ENCODE measurements around the gene KRTAP5-1.
"Not testable (repeated sequence)": the region's sequence is repeated elsewhere in the genome, so short reads cannot be mapped to it uniquely, and the experiment has no call there.

Gene KRTAP5-1

DNA sequence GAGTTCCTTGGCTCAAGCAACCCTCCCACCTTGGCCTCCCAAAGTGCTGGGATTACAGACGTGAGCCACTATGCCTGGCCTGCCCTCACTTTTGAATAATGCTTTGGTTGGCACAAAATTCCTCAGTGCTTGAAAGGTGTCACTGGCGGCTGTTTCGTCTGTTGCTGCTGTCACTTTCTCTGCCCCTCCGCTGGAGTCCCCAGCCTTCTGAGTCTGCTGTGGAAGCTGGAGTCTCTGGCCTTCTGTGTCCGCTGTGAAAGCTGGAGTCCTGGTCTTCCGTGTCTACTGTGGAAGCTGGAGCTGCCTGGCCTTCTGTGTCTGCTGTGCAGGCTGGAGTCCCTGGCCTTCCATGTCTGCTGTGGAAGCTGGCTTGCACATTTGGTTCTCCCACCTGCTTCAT, 4.9 kb upstream of the KRTAP5-1 start:
- Mint-ChIP-seq H3K4me3 (no peak overlapping the region), H3K27ac (no peak overlapping the region), H3K4me1 (ENCODE audit: low read depth) (peaks cover 12% of the 10 kb centered on the region), H3K27me3 (peaks cover 14% of the 10 kb centered on the region), H3K9me3 (peaks cover 4% of the 10 kb centered on the region), H3K36me3 (ENCODE audit: low read depth) (no peaks in the 10 kb centered on the region)

DNA sequence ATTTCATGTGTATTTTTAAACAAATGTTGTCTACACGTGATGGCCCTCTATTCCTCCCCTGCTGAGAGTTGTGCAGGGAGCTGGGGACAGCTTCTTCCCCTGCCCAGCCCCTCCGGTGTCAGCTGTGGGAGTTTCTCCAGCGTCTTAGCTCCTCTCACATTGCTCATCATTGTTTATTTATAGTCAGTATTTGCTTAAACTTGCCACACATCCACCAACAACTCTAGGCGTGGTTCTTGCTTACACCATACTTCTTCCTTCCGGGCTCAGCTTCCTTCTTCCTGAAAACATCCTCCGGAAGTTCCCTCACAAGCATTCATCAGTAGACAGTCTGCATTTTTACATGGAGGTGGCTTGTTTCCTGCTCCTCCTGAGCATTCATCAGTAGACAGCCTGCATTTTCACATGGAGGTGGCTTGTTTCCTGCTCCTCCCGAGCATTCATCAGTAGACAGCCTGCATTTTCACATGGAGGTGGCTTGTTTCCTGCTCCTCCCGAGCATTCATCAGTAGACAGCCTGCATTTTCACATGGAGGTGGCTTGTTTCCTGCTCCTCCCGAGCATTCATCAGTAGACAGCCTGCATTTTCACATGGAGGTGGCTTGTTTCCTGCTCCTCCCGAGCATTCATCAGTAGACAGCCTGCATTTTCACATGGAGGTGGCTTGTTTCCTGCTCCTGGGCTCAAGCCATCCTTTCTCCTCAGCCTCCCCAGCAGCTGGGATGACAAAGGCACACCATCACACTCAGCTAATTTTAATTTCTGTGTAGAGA, 4.3 kb upstream of the KRTAP5-1 start:
- Mint-ChIP-seq H3K4me3 (peak overlapping the region; percentile 38), H3K27me3 (peaks cover 14% of the 10 kb centered on the region), H3K4me1 (ENCODE audit: low read depth) (peaks cover 13% of the 10 kb centered on the region), H3K27ac (peak overlapping the region; percentile 71)
- H3K36me3 Mint-ChIP-seq (ENCODE audit: low read depth); H3K9me3 Mint-ChIP-seq: not testable (repeated sequence)

DNA sequence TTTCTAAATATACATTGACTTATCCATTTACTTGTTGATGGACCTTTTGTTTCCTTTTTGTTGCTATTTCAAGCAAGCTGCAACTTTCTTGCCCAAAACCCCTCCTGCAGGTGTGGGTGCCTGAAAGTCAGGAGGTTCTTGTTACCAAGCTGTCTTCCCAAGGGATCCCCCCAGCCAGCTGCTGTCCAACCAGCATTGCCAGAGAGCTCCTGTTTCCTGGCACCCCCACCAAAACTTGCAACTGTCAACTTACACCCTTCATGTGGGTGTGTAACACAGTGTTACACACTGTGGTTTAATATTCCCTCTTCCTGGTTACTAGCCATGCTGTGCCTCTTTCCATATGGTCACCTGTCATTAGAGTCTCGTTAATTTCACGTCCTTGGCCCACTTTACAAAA, 1.6 kb upstream of the KRTAP5-1 start:
- Mint-ChIP-seq H3K27me3 (peaks cover 16% of the 10 kb centered on the region), H3K9me3 (peaks cover 4% of the 10 kb centered on the region), H3K4me3 (no peak overlapping the region), H3K4me1 (ENCODE audit: low read depth) (peaks cover 18% of the 10 kb centered on the region), H3K36me3 (ENCODE audit: low read depth) (no peaks in the 10 kb centered on the region), H3K27ac (no peak overlapping the region)

DNA sequence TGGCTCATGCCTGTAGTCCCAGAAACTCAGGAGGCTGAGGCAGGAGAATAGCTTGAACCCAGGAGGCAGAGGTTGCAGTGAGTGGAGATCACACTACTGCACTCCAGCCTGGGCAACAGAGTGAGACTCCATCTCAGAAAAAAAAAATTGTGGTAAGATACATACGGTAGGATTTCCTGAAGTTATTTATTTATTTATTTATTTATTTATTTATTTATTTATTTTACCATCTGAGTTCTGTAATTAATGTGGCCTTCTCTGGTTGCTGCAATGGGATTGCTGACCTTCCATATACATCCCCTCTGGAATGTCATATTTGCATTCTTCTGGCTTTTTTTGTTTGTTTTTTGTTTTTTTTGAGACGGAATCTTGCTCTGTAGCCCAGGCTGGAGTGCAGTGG, 2.2 kb downstream of the KRTAP5-1 start:
- H3K4me3 Mint-ChIP-seq; H3K36me3 Mint-ChIP-seq (ENCODE audit: low read depth); H3K4me1 Mint-ChIP-seq (ENCODE audit: low read depth); H3K27ac Mint-ChIP-seq; H3K9me3 Mint-ChIP-seq: not testable (repeated sequence)
- H3K27me3 Mint-ChIP-seq: peaks cover 16% of the 10 kb centered on the region

DNA sequence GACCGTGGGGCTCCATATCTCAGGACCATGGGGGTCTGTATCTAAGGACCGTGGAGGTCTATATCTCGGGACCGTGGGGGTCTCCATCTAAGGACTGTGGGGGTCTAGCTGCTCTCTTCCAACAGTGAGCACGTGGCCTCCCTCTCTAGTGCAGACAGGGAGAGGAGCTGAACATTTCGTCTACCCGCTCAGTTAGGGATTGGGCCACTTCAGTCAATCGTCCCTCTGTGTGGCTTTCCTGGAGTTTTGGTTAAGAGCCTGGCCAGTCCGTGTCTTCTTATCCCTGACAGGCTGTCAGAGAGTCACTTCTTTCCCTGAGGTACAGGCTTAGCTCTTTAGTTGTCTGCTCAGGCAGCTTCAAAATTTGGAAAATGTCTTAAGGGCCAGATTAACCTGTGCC, 3.1 kb downstream of the KRTAP5-1 start:
- H3K9me3 Mint-ChIP-seq: peaks cover 8% of the 10 kb centered on the region
- peaks cover 6% of the 10 kb centered on the region for H3K4me1 Mint-ChIP-seq (ENCODE audit: low read depth)
- H3K27ac Mint-ChIP-seq: no peak overlapping the region
- H3K27me3 Mint-ChIP-seq: peaks cover 16% of the 10 kb centered on the region
- H3K4me3 Mint-ChIP-seq: no peak overlapping the region
- H3K36me3 Mint-ChIP-seq (ENCODE audit: low read depth): no peaks in the 10 kb centered on the region

DNA sequence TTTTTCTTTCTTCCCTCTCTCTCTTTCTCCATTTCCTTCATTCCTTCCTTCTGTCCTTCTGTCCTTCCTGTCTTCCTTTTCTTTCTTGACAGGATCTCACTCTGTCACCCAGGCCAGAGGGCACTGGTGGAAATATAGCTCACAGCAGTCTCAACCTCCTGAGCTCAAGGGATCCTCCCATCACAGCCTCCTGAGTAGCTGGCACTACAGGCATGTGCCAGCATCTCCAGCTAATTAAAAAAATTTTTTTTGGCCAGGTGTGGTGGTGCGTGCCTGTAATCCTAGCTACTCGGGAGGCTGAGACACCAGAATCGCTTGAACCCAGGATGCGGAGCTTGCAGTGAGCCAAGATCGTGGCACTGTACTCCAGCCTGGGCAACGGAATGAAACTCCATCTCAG, 8.3 kb downstream of the KRTAP5-1 start:
- Mint-ChIP-seq H3K27me3 (peaks cover 3% of the 10 kb centered on the region), H3K9me3 (peaks cover 8% of the 10 kb centered on the region), H3K36me3 (ENCODE audit: low read depth) (no peaks in the 10 kb centered on the region)

DNA sequence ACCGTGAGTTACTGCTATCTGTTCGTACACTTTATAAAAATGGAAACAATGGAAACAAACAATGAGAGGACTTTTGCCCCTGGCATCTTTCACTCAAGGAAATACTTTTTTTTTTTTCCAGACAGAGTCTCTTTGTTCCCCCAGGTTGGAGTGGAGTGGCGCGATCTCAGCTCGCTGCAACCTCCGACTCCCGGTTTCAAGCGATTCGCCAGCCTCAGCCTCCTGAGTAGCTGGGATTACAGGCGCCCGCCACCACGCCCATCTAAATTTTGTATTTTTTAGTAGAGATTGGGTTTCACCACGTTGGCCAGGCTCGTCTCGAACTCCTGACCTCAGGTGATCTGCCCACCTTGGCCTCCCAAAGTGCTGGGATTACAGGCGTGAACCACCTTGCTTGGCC, 9.3 kb downstream of the KRTAP5-1 start:
- H3K27ac Mint-ChIP-seq; H3K4me1 Mint-ChIP-seq (ENCODE audit: low read depth); H3K36me3 Mint-ChIP-seq (ENCODE audit: low read depth); H3K27me3 Mint-ChIP-seq; H3K9me3 Mint-ChIP-seq; H3K4me3 Mint-ChIP-seq: not testable (repeated sequence)

More for the DNA sequence above, 8.3 kb downstream of the KRTAP5-1 start:
- Mint-ChIP-seq H3K4me1 (ENCODE audit: low read depth) (no peaks in the 10 kb centered on the region), H3K4me3 (no peak overlapping the region), H3K27ac (no peak overlapping the region)

DNA sequence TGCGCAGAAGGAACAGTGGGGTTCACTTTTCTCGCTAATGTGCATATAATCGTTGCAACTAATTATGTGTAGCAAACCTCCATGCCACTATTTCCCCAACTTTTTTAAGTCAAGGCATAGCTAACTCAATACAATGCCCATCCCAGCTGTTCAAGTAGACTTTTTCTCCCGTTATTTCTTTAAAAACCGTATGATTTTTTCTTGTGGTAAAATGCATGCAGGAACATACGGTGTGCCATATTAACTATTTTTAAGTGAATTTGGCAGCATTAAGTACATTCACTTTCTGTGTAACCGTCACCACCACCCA, 10.2 kb downstream of the KRTAP5-1 start:
- H3K27ac Mint-ChIP-seq: no peak overlapping the region
- H3K36me3 Mint-ChIP-seq (ENCODE audit: low read depth): no peaks in the 10 kb centered on the region
- peaks cover 3% of the 10 kb centered on the region for H3K4me1 Mint-ChIP-seq (ENCODE audit: low read depth)
- peaks cover 8% of the 10 kb centered on the region for H3K9me3 Mint-ChIP-seq
- no peak overlapping the region for H3K4me3 Mint-ChIP-seq
- H3K27me3 Mint-ChIP-seq: peaks cover 3% of the 10 kb centered on the region

DNA sequence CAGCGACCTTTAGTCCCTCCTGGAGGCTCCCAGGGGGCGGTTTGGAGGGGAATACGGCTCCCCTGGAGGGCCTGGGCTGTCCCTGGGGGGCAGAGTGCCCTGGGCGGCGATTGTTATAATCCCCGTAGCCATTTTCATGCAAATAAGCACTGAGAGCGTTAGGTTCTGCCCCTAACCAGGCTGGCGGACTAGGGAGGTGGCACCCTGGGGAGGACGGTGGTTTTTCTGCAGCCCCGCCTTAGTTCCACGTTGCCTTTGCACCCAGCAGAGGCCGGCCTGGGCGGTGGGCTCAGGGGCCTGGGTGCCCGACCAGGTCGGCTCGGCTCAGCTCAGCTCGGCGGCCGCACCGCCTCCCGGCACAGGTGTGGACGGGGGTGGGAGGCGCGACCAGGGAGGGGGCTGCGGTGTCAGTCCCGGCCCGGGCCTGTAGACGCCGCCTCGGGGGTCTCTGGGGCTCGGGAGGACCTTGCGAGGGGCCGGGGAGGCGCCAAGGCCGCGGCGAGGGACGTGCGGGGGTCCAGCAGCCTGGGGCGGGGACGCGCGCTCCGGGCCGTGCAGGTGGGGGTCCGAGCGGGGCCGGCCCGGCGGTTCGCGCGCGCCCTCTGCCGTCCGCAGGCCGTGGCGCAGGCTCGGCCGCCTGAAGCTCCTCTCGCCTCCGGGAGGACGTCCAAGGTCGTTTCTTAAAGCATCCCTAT, 10.7 kb downstream of the KRTAP5-1 start:
- Mint-ChIP-seq H3K9me3 (peaks cover 8% of the 10 kb centered on the region), H3K36me3 (ENCODE audit: low read depth) (no peaks in the 10 kb centered on the region), H3K4me1 (ENCODE audit: low read depth) (peaks cover 5% of the 10 kb centered on the region), H3K4me3 (no peak overlapping the region), H3K27ac (no peak overlapping the region), H3K27me3 (peaks cover 3% of the 10 kb centered on the region)

DNA sequence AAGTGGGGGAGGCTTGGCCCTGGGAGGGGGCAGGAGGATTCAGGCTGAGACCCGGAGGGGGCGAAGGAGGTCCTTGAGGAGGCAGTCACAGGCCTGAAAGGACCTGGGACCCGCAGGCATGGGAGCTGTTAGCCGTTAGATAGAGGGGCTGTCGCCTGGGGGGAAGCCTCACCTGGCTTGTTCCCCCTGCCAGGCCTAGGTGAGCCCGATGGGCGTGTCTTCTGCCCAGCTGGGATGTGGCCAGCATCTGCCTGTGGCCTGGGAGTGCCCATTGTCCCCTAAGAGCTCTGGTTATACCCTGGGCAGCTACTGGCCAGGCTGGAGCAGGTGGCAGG, 11.2 kb downstream of the KRTAP5-1 start:
- no peaks in the 10 kb centered on the region for H3K36me3 Mint-ChIP-seq (ENCODE audit: low read depth)
- H3K4me1 Mint-ChIP-seq (ENCODE audit: low read depth): peaks cover 8% of the 10 kb centered on the region
- H3K27ac Mint-ChIP-seq: no peak overlapping the region
- H3K27me3 Mint-ChIP-seq: peaks cover 3% of the 10 kb centered on the region
- peak overlapping the region; percentile 48 for H3K4me3 Mint-ChIP-seq
- H3K9me3 Mint-ChIP-seq: peaks cover 8% of the 10 kb centered on the region

DNA sequence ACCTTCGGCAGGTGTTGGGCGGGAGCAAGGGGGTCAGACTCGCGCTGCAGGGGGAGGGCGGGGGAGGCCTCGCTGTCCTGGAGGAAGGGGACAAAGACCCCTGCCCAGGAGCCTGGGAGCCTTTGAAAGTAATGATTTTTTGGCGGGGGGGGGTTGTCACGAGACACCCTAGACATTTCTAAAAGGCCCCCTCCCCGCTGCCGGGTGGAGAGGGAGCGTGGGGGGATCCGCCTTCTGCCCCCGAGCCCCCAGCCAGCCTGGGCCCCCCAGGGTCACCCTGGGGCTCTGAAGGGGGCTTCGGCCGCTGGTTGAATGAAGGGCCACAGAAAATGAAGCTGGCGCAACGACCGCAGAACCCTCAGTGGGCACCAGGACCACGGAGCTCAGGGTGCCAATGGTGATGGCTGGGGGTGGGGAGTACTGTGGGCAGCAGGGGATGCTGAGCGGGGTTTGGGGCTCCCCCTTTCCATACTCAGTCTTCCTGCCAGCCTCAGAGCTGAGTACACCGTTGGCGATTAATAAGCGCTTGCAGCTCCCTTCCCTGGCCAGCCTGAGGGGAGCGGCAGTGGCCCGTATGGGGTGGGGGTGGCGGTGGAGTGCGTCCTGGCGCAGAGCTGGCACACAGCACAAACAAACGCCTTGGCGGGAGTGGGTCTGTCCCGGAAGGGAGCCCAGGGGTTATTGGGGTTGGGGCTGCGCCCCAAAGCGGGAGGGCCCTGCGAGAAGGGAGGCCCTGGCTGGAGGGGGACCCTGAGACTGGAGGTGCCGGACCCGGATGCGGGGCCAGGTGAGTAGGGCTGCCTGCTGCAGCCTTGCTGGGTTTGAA, 11.8 kb downstream of the KRTAP5-1 start:
- peaks cover 3% of the 10 kb centered on the region for H3K9me3 Mint-ChIP-seq
- H3K27me3 Mint-ChIP-seq: no peaks in the 10 kb centered on the region
- no peak overlapping the region for H3K27ac Mint-ChIP-seq
- peak overlapping the region; percentile 48 for H3K4me3 Mint-ChIP-seq
- H3K36me3 Mint-ChIP-seq (ENCODE audit: low read depth): no peaks in the 10 kb centered on the region
- peaks cover 8% of the 10 kb centered on the region for H3K4me1 Mint-ChIP-seq (ENCODE audit: low read depth)

DNA sequence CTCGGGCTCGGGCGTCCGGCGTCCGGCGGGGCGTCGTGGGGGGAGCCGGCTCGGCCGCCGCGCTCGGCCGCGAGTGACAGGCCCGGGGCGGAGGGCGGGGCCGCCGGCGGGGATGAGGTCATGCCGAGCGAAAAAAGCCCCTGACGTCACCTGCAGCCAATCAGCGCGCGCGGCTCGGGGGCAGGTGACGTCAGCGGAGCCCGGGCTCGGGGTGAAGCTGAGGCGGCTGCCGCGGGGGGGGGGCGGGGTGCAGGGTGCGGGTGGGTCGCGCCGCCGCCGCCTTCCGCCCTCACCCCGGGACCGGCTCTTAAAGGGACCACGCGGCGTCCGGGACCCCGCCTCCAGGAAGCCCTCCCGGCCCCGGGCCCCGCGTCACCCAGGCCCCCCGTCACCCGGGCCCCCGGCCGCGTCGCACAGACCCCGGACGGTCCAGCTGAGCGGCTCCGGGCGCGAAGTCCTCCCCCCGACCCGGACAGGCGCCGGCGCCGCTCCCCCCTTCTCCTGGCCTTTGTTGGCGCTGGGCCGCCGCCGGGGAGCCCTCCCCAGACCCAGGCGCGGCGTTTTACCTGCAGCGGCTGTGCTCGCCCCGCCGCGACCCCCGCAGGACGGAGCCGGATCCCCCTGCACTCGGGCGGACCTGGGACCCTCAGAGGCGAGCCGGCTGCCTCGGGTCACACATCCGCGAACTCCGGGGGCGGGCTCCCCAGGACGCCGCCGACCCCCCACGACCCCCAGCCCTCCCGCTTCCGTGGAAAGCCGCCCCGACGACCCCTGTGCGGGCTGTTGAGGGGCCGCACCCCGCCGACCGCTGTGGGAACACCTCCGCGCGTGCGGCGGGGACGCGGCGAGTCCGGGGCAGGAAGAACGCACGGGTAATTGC, 12.6 kb downstream of the KRTAP5-1 start, which contains the start of gene DUSP8:
DUSP8 (minus strand) TSS at position 75 of the 880 bp plus-strand sequence. CDS start 6,445 bp downstream, outside the sequence.
- Mint-ChIP-seq H3K27me3 (no peaks in the 10 kb centered on the region), H3K9me3 (no peaks in the 10 kb centered on the region), H3K36me3 (ENCODE audit: low read depth) (no peaks in the 10 kb centered on the region), H3K27ac (no peak within 1 kb of the TSS), H3K4me3 (no peak within 1 kb of the TSS), H3K4me1 (ENCODE audit: low read depth) (peaks cover 8% of the 10 kb centered on the region)

DNA sequence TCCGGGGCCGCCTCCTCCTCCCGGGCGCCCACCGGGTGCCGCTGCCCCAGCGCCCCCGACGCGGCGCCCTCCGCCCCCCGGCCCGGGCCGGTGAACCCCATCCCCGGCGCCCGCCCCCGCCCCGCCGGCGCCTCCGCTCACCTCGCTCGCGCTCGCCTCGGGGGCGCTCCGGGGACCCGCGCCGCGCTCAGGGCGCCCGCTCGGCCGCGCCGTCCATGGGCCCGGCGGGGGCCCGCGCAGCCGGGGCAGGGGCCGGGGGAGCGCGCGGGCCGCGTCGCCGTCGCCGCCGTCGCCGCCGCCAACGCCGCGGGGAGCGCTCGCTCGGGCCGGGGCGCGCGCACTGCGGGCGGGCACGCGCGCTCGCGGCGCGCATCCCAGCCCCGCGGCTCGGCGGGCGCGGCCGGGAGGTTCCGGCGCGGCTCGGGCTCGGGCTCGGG, 13.3 kb downstream of the KRTAP5-1 start:
- H3K27ac Mint-ChIP-seq: no peak overlapping the region
- H3K4me3 Mint-ChIP-seq: no peak overlapping the region
- peaks cover 8% of the 10 kb centered on the region for H3K4me1 Mint-ChIP-seq (ENCODE audit: low read depth)
- H3K27me3 Mint-ChIP-seq: no peaks in the 10 kb centered on the region
- H3K36me3 Mint-ChIP-seq (ENCODE audit: low read depth): no peaks in the 10 kb centered on the region
- H3K9me3 Mint-ChIP-seq: no peaks in the 10 kb centered on the region

DNA sequence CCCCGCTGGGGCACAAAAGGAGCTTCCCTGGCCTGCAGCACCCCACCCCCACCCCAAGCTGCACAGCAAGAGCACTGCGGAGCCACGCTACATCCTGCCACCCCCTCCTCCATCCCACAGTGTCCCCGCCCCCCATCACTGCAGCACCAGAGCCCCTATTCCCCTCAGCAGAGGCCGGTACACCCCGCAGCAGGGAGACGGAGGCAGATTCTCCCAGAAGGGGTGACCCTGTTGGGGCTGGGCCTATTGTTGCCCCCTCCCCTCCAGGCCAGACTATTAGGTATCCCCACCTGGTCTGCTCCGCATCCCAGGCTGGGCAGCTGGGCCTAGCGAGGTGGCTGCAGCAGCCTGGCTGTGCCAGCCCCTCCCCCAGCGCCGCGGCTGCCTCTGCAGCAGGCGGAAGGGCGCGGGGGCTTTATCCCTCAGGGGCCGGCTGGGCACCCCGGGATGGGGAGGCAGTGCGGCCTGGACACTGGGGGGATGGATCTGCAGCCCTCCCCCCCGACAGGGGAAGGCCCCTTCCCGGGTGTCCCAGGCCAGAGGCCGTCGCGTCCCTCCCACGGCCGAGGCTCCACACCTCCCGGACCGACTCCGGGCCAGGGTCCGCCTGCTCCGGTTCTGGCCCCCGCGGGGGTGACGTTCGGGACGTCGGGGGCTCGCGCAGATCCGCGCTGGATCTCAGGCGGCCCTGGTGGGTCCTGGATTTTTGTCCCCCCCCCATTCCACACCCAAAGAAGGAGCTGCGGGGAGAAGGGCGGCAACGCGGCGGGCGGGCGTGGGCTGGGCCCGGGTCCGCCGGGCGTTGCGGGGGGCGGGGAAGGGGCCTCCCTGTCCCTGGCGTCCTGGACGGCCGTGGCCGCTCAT, 14.0 kb downstream of the KRTAP5-1 start:
- Mint-ChIP-seq H3K9me3 (no peaks in the 10 kb centered on the region), H3K36me3 (ENCODE audit: low read depth) (no peaks in the 10 kb centered on the region), H3K27ac (no peak overlapping the region), H3K27me3 (no peaks in the 10 kb centered on the region), H3K4me3 (peak overlapping the region; percentile 20), H3K4me1 (ENCODE audit: low read depth) (peaks cover 8% of the 10 kb centered on the region)

All from stimulated activated naive CD8-positive, alpha-beta T cell treated with anti-CD3 and anti-CD28 coated beads, Interleukin-15, Interleukin-2, amounts not matched to agents 100 ng/mL and 50 ng/mL, for 24 hours (primary cell).